NT2/D1 (cell line): Measurements from ENCODE around the gene AMBRA1.

Experiments used
- YY1 ChIP-seq: IDR thresholded peaks from 2 replicates; pipeline ENCODE4 v1.6.1; 2011; ENCODE audit not compliant: insufficient read length, insufficient read depth
- ZNF274 ChIP-seq: IDR thresholded peaks from 2 replicates; pipeline ENCODE4 v1.6.1; 2011; ENCODE audit warnings: mild to moderate bottlenecking, low read depth, low read length

GRCh38 chr11:46615756-46616155 lies 21.9 kb upstream of the AMBRA1 start:
- TF ChIP-seq YY1 (no peak), ZNF274 (no peak)
